NCI-H187 treated with DMSO at 0.1 percent for 48 hours (cell line): Measurements from ENCODE around the gene RPL27.
A peak's percentile ranks its signal among the peaks of the same experiment; 100 is the strongest.

Source experiments
- DNase-seq: peaks from one replicate; lab custom pipeline; 2025; lab: John Stamatoyannopoulos, UW

Gene RPL27

DNA sequence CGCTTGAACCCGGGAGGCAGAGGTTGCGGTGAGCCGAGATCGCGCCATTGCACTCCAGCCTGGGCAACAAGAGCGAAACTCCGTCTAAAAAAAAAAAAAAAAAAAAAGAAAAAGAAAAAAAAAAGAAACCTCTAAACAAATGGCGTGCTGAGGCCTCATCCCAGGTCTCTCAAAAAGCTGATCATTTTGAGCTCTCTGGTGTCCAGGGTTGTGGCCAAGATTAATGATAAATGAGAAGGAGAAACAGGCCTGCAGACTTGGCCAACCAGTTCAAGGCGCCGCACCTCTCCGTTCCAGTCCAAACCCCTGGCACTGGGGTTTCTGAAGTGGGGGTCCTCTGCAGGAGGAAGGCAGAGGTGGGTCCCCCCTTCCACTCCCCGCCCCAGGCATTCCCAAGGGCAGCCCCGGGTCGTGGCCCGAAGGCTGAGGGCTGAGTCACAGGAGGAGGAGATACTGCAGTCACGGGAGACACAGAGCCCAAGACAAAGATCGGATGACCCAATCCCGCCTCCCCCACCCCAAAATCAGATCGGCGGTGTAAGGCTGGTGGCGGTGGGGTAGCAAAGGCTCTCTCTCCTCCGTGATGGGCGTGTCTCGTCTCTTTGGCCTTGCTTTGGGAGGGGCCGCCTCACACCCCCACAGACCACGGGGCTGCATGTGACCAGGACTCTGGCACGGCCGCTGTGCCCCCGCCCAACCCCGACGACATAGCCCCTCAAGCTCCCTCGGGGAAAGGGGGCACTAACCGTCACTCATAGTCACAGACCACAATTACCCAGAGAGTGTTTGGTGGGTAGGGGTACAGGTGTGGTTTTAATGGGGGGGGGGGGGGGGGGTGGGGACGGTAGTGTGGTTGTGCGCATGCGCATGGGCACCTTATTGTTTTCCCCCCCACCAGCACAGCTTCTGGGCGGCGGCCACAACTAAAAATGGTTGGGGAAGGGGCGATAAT, 22.8 kb downstream of the RPL27 start:
- no peak for DNase-seq

DNA sequence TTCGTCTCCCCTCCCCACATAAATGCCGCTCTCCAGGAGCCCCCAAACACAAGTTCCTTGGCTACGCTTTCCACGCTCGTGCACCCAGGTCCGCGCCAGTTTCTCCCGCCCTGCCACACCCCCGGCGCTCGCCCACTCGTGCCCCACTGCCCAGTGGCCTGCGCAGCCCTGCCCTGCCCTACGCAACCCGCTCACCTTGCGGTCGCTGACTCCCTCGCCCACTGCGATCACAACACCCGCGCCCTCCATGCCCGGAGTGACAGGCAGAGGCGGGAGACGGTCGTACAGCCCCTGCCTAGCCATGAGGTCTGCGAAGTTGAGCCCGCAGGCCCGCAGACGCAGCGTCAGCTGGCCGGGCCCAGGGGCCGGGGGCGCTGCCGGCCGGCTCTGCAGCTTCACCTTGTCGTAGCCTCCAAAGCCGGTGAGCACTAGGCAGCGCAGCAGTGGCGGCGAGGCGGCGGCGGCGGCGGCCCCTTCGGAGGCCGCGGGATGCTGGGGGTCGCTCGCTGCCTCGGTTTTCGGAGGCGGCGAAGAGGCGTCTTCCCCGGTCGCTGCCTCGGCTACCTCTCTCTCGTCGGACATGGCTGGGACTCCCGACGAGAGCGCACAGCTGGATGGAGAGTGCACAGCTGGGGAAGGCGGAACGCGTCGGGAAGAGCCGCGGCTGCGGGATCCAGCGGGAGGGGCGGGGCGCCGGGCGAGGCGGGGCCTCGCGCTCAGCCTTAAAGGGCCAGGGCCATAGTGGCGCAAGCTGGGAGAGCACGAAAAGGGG, 23.7 kb downstream of the RPL27 start, which contains the start of gene VAT1:
VAT1 (minus strand) TSS at position 645 of the 772 bp plus-strand sequence; CDS start at position 582, 63 bp downstream.
- no peak for DNase-seq

DNA sequence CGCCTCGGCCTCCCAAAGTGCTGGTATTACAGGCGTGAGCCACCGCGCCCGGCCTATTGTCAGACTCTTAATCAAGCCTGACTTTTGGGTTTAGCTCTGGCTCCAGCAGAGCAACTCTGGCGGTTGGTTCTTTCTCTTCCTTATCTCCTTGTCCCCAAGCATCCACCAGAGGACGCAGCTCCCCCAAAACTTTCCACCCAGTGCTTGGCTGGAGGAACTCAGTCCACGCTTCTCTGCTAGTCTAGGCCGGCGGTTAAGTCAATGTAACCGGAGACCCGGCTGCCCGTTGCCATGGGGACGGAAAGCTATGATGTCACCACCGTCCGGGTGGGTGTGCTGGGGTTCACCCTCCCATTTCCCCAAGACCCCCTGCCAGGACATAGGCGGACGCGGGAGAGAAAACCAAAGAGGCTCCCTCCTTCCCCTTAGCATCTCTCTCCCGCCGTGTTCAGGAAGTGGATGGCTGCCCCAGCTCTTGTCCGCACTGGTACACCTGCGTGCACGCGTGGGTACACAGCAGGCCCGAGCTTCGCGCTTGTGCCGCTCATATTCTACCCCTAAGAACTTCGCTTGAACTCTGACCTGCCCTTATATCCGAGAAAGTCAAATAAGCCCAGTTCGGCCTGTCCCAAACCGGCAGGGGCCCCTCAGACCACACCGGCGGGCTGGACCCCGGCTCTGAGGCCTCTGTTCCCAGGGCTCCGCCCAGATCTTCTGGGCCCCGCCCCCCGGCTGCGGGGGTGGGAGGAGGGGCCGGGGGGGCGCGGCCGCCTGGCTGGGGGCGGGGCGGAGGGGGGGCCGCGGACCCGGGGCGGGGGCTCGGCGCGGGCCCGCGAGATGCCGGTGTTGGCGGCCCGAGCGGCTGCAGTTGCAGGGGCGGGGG, 26.4 kb downstream of the RPL27 start, which contains the start of gene RND2:
RND2 (plus strand) TSS at position 825 of the 883 bp plus-strand sequence. CDS start 117 bp downstream, outside the sequence.
- DNase-seq: peak; percentile 75

DNA sequence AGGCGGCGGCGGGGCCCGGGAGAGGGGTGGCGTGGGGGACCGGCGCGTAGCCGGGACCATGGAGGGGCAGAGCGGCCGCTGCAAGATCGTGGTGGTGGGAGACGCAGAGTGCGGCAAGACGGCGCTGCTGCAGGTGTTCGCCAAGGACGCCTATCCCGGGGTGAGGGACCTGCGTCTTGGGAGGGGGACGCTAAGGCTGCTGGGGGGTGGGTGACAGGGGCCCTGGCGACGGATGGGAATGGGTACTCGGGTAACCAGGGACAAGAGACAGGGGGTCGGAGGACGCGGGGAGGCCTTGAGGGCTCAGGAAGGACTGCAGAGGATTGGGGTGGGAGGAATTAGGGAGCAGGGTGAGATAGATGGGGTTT, 27.1 kb downstream of the RPL27 start:
- no peak for DNase-seq

DNA sequence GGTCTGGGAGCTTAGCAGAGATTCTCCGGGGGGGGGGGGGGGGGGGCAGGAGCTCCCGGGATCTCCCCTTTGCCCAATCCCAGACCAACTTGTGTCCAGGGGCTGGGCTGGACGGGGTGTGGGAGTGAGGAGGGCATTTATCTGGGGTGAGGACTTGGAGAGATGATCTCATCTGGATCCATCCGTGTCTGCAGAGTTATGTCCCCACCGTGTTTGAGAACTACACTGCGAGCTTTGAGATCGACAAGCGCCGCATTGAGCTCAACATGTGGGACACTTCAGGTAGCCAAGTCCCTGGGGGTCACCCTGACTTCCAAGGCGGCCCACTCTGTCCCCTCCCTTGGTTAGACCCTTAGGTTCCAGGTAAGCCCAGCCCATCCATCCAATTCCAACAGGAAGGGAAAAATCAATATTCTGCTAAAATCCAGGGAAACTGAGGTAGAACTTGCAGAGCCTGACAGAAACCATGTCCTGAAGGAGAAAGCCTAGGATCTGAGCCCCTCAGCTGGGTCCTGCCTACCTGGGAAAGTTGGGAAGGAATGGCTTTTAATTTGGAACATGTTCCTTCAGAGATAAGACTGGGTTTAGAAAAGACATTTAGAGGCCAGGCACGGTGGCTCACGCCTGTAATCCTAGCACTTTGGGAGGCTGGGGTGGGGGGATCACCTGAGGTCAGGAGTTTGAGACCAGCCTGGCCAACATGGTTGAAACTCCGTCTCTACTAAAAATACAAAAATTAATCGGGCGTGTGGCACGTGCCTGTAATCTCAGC, 27.7 kb downstream of the RPL27 start:
- no peak for DNase-seq

DNA sequence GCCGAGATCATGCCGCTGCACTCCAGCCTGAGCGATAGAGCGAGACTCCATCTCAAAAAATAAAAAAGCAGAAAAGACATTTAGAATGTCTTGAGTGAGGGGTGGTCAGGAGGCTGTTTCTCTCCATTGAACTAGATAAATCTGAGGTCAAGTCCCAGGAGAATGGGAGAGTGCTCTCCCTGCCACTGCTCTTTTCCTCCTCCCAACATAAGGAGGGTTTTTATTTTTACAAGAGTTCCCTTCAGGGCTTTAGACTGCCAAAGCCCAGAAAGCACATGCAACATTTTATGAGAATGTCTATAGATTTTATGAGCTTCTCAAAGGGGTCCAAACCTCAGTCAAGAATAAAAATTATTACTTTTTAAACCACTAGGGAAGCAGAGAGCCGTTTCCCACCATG, 28.4 kb downstream of the RPL27 start:
- DNase-seq: no peak

DNA sequence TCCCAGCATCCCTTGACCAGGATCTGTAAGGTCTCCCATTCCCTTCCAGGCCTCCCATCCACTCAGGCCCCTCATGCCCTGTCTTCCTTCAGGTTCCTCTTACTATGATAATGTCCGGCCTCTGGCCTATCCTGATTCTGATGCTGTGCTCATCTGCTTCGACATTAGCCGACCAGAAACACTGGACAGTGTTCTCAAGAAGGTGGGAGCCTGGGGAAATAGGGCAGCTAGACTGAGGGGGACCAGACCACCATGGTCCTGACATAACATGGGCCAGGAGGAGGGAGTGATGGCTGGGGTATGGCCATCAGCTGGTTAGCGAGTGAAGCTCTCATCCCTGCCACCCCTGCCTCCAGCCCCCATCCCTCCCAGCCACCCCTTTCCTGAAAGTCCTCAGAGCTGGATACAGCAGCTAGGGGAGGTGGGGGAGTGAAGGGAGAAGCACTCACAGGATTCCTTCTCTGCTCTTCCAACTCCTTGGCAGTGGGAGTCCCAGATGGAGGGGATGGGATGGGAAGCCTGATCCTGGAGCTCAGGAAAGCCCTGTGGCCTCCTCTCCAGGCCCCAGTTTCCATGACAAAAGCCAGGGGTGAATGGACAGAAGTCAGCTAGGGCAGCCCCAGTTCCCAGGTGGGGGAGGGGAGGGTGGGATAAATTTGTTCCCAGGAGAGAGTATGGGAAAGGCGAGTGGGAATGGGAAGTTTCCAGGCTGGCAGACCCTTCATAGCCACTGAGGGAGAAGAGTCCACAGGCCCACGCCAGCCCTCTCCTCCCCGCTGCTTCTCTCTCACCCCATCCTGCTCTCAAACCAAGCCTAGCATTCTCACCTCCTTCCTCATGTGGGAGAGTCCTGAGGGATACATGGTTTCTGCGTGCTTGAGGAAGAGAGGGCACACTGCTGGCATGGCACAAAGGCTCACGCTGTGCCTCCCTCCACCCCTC, 29.1 kb downstream of the RPL27 start:
- no peak for DNase-seq

DNA sequence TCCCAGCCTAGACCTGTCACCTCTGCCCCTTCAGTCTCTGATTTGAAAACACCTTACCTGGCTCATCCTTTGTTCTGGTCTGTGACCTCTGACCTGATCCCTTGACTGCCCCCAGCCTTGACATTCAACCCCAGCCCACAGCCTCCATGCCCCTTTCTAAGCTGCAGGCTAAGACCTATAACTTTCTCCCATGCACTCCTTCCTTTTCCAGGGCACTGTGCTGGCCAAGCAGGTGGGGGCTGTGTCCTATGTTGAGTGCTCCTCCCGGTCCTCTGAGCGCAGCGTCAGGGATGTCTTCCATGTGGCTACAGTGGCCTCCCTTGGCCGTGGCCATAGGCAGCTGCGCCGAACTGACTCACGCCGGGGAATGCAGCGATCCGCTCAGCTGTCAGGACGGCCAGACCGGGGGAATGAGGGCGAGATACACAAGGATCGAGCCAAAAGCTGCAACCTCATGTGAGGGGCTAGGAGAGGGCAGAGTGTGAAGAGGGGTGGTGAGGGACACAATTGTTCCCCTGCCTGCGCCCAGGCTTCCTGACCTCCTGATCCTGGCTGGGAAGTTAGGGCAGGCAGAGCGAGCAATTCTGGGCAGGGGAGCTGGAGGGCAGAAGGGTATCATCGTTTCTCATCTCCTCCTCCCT, 30.1 kb downstream of the RPL27 start:
- no peak for DNase-seq

DNA sequence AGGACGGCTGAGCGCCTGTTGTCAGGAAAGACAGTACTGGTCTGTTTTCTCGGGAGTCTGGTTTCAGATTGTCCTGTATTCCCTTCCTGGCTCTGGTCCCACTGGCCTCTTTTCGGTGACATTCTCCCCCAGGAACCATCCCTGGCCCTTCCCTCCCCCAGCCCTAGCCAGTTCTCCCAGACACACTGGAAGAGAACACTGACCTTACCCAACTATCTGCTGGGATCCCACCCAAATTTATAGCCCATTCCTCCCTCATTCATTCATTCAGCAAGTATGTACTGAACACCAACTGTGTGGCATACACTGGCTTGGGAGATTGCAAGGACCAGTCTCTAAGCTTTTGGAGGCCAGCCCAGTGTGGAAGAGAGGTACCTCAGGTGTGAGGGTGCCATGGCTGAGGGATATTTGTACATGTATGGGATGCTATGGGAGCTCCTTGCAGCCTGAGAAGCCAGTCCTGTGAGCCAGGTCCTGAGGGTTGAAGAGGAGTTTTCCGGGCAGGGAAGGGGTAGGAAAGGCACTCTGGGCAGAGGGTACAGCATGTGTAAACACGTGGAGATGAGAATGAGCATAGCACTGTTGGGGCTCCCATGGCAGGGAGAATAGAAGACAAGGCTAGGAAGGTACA, 32.0 kb downstream of the RPL27 start:
- DNase-seq: no peak

DNA sequence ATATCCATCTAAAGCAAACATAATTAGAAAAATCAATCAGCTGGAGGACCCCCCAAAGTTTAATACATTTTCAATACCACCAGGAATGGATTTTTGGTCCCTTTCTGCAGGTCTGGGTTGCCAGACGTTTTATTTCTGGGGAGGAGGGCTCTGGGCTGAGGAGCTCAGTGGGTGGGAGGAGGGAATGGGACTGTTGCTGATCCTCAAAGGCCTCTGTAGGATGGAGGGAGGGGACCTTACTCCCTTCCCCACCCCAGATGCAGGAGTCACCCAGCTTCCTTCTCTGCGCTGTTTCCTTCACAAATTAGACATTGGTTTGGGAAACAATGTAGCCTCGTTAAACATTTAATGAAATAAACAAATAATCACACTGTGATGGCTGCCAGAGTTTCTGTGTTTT, 33.4 kb downstream of the RPL27 start:
- DNase-seq: no peak

DNA sequence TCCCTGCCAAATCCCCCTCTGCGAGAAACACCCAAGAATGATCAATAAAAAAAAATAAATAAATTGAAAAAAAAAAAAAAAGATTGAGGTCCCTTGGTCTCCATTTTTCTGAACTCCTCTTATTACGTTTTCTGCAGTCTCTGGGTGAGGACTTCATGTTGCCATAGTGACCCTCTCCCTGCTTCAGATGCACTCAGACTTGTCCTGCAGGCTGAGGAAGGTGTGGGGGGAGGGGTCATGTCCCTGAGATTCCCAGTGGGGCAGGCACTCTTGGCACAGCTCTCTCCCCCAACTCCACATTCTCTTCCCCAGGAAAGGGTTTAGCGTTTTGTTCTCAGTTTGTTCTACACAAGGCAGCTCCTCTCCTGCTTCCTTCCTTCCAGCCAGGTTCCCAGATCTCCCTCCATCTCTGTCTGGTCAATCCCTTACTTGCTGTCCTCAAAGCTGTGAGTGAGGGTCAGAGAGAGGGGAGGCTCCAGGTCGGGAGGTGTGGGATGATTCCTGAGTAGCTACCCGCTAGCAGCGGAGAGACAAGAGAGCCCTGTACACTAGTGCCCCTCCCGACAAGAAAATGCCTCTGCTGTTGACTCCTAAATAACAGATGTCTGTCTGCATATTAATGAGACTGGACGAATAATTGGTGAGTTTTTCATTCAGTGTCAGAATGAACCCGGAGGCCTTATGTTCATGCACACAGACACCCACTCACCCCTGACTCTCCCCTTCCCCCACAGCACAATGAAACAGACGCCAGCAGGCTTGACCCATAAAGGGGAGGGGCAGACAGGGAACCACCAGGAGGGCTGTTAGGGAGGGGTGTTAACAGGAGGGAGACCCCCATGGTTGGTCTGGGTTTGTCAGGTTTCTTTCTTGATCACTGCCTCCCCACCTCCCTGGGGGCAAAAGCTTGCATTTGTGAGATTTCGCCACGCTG, 36.0 kb downstream of the RPL27 start:
- no peak for DNase-seq

DNA sequence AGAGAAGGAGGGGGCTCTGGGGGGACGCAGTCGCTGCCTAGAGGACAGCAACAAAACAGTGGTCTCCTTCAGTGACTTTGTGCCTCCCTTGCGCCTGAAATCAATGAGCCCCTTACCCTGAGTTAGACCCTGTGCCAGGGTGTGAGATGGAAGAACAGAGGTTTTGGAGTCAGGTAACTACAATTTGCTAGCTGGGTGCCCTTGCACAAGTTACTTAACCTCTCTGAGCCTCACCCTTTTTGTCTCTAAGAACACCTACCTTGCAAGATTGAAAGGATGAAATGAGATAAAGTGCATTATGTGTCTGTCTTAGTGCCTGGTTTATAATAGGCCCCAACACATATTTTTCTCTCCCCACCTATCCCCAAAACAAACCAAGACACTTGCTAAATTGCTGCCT, 36.7 kb downstream of the RPL27 start:
- no peak for DNase-seq

DNA sequence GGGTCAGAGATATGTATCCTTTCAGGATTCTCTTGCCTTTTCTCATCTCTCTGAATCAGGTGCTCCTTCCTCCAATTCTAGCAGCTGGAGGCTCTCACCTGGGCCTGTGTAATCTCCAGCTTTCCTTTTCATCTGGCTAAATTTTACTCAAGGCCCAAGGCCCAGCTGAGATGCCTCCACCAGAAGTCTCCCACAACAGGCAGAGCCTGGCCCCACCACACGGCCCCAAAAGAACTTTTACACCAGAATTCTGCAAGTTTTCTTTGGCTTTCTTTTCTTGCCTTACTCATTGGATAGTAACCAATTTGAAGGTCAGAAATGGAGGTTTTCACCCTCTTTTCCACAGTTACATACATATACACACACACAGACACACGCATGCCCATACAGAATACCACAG, 41.4 kb downstream of the RPL27 start:
- DNase-seq: no peak

DNA sequence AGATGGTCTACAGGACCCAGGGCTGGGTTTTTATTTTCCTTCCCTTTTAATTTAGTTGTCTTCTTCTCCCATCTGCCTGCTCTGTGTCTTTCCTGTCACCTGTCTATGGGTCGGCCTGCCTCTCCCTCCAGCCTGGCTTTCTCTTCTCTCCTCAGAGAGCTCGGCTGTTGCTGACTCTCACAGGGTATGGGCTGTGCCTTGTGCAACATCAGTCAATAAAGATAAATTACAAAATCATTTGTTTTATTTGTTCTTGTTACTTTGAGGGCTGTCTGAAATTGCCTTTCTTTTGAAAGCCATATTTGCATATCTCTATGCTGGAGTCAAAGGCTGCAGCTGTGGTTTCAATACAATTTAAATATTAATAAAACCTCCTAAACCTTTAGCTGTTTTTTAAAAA, 42.4 kb downstream of the RPL27 start:
- DNase-seq: no peak

DNA sequence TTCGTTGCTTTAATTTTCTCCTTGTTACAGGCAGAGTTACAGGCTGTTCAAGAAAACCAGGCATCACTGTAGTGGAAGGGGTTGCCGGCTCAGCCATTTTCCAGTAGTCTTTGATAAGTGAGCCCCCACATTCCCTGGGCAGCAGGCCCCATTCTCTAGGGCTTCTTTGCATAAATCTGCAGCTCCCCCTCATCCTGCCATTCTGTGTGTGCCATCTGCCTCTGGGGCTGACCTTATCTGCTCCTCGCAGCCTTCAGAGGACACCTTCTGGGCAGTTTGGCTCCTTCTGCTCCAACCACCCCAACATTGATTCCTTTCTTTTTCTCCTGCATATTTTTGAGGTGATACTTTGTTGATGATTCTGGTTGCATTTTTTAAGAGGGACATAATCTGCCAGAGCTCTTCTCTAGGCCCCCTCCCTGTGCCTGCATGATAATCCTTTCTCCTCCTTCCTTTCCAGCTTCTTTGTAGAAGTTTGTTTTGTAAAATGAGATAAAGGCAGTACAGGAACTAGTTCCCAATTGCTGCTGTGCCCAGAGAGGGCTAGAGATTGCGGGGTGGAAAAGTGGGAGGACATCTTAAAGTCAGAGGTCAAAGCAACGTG, 43.9 kb downstream of the RPL27 start:
- DNase-seq: no peak

DNA sequence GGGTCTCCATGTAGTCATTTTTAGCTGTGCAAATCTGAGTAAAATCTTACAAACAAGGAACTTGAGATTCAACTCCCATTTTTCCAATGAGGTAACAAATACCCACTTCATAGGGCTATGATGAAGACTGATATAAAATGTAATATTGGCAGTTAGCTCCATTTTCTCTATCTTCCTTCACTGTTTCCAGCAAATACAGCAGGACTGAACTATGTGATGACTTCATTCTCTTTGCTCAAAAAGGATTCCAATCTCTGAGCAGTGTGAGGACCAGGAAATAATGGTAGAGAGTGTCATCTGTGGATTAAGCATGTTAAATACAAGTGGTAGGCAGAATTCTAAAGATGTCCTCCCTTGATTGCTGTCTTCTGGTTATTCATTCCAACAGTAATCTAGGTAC, 45.1 kb downstream of the RPL27 start:
- DNase-seq: no peak

DNA sequence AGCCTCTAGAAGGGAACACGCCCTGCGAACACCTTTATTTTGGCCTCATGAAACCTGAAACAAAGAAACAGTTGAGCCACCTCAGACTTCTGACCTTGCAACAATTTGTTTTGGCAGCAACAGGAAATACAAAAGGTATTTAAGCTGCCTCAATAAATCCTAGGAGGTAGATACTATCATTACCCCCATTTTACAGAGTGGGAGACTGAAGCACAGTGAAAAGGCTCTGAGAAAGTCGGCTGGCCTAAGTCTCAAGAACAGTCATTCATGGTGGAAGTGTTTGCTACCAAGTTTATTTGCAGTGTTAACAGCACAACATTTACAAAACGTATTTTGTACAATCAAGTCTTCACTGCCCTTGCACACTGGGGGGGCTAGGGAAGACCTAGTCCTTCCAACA, 45.8 kb downstream of the RPL27 start:
- no peak for DNase-seq

DNA sequence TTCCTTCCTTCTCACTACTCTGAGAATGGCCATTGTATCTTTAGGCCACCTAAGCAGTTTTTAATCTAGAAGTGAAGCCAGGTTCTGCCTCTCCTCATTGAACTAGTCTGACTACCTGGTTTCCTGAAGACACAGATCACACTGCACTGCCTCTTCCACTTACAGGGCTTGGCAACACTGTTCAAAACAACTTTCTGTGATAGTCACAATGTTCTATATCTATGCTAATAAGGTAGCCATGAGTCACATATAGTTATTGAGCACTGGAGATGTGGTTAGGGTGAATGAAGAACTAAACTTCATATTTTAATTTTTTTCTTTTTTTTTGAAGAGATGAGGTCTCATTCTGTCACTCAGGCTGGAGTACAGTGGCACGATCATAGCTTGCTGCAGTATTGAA, 53.8 kb downstream of the RPL27 start:
- DNase-seq: no peak
